Neural progenitor cell (in vitro differentiated cells): Measurements from ENCODE around the gene PEPD.

Source experiments
- EZH2phosphoT487 ChIP-seq: fragments of 200-600 bp; sonication (generic); IDR thresholded peaks from 2 replicates; pipeline ENCODE4 v1.6.1; 2017; ENCODE audit warnings: antibody characterized with exemption
- TF ChIP-seq, protein P1 (sequence below): fragments of 200-600 bp; sonication (generic); IDR thresholded peaks from 2 replicates; pipeline ENCODE4 v1.5.1; 2017; ENCODE audit warnings: antibody characterized with exemption, mild to moderate bottlenecking

DNA sequence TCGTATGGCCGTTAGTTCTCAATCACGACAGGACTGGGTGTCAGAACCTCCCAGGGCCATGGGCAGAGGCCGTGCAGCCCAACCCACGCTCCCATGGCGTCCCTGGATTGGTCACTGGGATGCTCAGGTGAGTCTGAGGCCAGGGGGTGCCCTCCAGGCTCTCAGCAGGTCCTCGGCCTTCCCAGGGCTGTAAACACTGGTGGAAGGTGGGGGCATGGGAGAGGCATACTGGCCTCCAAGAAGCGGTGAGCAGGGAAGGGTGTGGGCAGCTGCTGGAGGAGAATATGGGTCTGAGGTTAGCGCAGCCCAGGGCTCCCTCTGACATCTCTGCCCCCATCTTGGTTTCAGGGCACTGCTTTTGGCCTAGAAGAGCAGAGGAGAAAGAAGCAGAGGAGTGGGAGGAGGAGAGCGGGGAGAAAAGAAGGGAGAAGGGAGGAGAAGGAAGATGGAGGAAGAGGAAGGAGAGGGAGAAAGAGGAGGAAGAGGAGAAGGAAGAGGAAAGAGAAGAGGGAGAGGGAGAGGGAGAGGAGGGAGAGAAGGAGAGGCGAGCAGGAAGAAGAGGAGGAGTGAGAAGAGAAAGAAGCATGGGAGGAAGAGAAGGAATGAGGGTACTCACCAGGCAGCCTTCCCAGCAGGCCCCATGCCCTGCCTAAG is 85.8 kb downstream of the PEPD start:
- TF ChIP-seq, protein P1, sequence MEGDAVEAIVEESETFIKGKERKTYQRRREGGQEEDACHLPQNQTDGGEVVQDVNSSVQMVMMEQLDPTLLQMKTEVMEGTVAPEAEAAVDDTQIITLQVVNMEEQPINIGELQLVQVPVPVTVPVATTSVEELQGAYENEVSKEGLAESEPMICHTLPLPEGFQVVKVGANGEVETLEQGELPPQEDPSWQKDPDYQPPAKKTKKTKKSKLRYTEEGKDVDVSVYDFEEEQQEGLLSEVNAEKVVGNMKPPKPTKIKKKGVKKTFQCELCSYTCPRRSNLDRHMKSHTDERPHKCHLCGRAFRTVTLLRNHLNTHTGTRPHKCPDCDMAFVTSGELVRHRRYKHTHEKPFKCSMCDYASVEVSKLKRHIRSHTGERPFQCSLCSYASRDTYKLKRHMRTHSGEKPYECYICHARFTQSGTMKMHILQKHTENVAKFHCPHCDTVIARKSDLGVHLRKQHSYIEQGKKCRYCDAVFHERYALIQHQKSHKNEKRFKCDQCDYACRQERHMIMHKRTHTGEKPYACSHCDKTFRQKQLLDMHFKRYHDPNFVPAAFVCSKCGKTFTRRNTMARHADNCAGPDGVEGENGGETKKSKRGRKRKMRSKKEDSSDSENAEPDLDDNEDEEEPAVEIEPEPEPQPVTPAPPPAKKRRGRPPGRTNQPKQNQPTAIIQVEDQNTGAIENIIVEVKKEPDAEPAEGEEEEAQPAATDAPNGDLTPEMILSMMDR, result no peak
- no peak for TF ChIP-seq EZH2phosphoT487
